H1 (cell line): ENCODE results near the gene ABCG5. TPM values are rescaled to one million over a fixed set of nuclear protein-coding genes. Genes with fewer than 3 reads are reported as not detected.

Experiments used
- CEBPB ChIP-seq: IDR thresholded peaks from 2 replicates; pipeline ENCODE4 v1.6.1; 2012; ENCODE audit warnings: low read depth, low read length
- polyA plus RNA-seq, 7 experiments: library from polyadenylated mRNA; depleted of rRNA in 3 of 7; stranded (reverse) in 5 of 7; unstranded in 2 of 7; fragments of >200 nt in 5 of 7; fragments of 200-250 nt in 2 of 7; gene quantifications; 1 replicate in 5 of 7; 2 replicates in 1 of 7; 4 replicates in 1 of 7; pipeline versions ENCODE4 v1.2.1 to v1.2.3, GENCODE V29; 2011 to 2013; ENCODE audit warnings: missing spikeins in 2 of 7, mixed read lengths in 2 of 7
- total RNA-seq: library from RNA; stranded (reverse); fragmentation: NEBNext Ultra II Directional; extraction: Animal tissue kit (Norgen Biotek cat#: 25700); gene quantifications from 2 replicates; pipeline ENCODE4 v1.2.1, GENCODE V29; 2021
- TF ChIP-seq, protein P1 (sequence below): IDR thresholded peaks from 2 replicates; pipeline ENCODE4 v1.6.1; 2012; ENCODE audit warnings: inconsistent platforms

Gene ABCG5
- total and polyA plus RNA-seq, 2 of the 8 experiments (the other 6 are each of a cell fraction or from before 2014, with no cell fraction given), result not detected

DNA sequence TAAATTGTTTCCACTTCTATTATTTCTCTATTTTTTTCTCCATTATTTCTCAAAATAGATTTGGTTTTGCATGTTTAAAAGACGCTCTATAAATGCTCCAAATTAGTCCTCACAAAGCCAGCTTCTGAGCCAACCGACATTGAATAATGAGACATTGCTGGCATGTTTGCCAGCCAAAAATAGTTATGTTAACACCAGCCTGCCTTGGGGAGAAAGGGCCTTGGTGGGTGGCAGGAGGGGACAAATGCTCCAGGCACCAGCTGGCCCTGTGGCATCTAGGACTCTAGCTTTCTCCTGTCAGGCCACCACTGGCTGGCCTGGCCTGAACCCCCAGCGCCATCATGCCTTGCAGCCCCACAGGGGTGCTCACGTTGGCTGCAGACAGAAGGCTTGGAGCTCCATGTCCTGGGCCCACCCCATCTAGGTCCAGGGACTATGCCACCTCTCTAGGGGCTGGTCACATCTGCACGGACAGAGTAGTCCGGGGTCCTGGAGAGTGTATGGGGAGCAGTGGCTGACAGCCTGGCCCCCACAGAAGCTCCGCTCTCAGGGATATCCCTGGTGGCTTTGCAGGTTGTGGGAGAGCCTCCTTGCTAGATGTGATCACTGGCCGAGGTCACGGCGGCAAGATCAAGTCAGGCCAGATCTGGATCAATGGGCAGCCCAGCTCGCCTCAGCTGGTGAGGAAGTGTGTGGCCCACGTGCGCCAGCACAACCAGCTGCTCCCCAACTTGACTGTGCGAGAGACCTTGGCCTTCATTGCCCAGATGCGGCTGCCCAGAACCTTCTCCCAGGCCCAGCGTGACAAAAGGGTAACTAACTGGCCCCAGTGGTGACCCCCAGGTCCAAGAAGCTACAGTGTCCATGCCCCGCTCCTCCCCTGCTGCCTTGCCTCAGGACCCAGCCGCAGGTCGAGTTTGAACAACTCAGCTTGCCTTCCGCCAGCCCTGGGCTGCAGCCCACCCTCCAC is 12.7 kb upstream of the ABCG5 start (continued):
- TF ChIP-seq, protein P1, sequence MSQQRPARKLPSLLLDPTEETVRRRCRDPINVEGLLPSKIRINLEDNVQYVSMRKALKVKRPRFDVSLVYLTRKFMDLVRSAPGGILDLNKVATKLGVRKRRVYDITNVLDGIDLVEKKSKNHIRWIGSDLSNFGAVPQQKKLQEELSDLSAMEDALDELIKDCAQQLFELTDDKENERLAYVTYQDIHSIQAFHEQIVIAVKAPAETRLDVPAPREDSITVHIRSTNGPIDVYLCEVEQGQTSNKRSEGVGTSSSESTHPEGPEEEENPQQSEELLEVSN, result no peak
- TF ChIP-seq CEBPB, result no peak
